ENCODE results near the gene OLA1. TPM values are rescaled to one million over a fixed set of nuclear protein-coding genes. Genes with fewer than 3 reads are reported as not detected.

Gene OLA1
- total and polyA plus RNA-seq, 2 of the 13 experiments (the other 11 are each of a cell fraction or from before 2014, with no cell fraction given): 153 to 241 TPM

GRCh38 chr2:174219321-174219720 is 29.0 kb downstream of the OLA1 start:
- ATAC-seq: no peak
- intact Hi-C loops (cut with micrococcal nuclease; ENCODE audit: unreplicated experiment) (no loop called here), in situ Hi-C loops (cut with HindIII; ENCODE audit: extremely low pct_ligation_motif_present, low pct_unique_long_range_greater_than_20kb) (no loop called here)
- no peak for FAIRE-seq
- Histone ChIP-seq H3K36me3 (replicated peaks in 1 of 2; ENCODE audit: control insufficient read depth in 1 of 2, insufficient read depth in 2 of 2, low read length in 2 of 2) (peaks cover 10 to 40% of the 10 kb centered on the region in 2 experiments), H3K4me2 (ENCODE audit: low read depth, low read length) (no peak overlapping the region), H3K27ac (ENCODE audit: extremely low read length, insufficient read depth, low read length) (no peak overlapping the region), H3K4me3 (replicated peaks in 1 of 3; ENCODE audit: insufficient read depth in 1 of 3, low read depth in 2 of 3, low read length in 3 of 3) (no peak overlapping the region), H3K79me2 (ENCODE audit: insufficient read depth, low read length) (peaks cover 57% of the 10 kb centered on the region), H3K27me3 (ENCODE audit: control insufficient read depth in 1 of 2, insufficient read depth in 2 of 2, low read length in 2 of 2) (no peaks in the 10 kb centered on the region), H3K9ac (ENCODE audit: insufficient read depth, low read depth, low read length) (no peak overlapping the region), H3K4me1 (ENCODE audit: insufficient read depth, low read length) (no peaks in the 10 kb centered on the region; the same call in 1 of the 2 replicates), H4K20me1 (ENCODE audit: insufficient read depth, low read length) (0 out of 2 replicates have a peak, but pooled peaks cover 6% of the 10 kb centered on the region), H2AFZ (ENCODE audit: low read length) (no peak overlapping the region), H3K9me3 (ENCODE audit: low read length) (no peaks in the 10 kb centered on the region)
- WGBS (ENCODE audit: low lambda C conversion rate): 94% methylated on average over 4 of the region's 4 CpGs
- no peak for TF ChIP-seq SNAPC2 (CRISPR knock-in tag; IDR thresholded peaks at IDR 0.05)
- TF ChIP-seq GLI4 (CRISPR knock-in tag; IDR thresholded peaks at IDR 0.05; ENCODE audit: borderline replicate concordance): no peak
- TF ChIP-seq ZXDC (CRISPR knock-in tag; IDR thresholded peaks at IDR 0.05): no peak
- no peak for TF ChIP-seq GZF1 (CRISPR knock-in tag; IDR thresholded peaks at IDR 0.05)
- no peak for TF ChIP-seq ZNF709 (CRISPR knock-in tag; IDR thresholded peaks at IDR 0.05)
- no peak for TF ChIP-seq ZNF570 (CRISPR knock-in tag; IDR thresholded peaks at IDR 0.05; ENCODE audit: borderline replicate concordance)
- no peak for TF ChIP-seq ISX (CRISPR knock-in tag; conservative IDR thresholded peaks at IDR 0.05)
- TF ChIP-seq ZNF121 (CRISPR knock-in tag; IDR thresholded peaks at IDR 0.05): no peak
- TF ChIP-seq ZNF44 (CRISPR knock-in tag; IDR thresholded peaks at IDR 0.05): no peak
- no peak for TF ChIP-seq AHR (CRISPR knock-in tag; IDR thresholded peaks at IDR 0.05)
- TF ChIP-seq ZBTB25 (CRISPR knock-in tag; IDR thresholded peaks at IDR 0.05): no peak
- no peak for TF ChIP-seq HMGXB3 (CRISPR knock-in tag; IDR thresholded peaks at IDR 0.05; ENCODE audit: borderline replicate concordance)
- no peak for TF ChIP-seq ZNF547 (CRISPR knock-in tag; IDR thresholded peaks at IDR 0.05)
- ChIA-PET POLR2A (interaction anchor here (1.1 kb wide), 1 partner anchor 29 kb away, joined by 4 read pairs; the partner anchor contains the start of gene OLA1), CTCF (ENCODE audit: low intra/inter-chr PET ratio, low total read pairs) (no interaction called here)
- BruUV-seq (replicated peaks): no TSS peak
- DNase-seq (ENCODE audit: low spot score): no peak

Measured in HepG2 (cell line).